Lower leg skin (tissue), 4 donors: ENCODE data around the gene ZNF618. TPM values are rescaled to one million over a fixed set of nuclear protein-coding genes. Genes with fewer than 3 reads are reported as not detected.
A peak's percentile ranks its signal among the peaks of the same experiment; 100 is the strongest.
"Not testable (repeated sequence)": the region's sequence is repeated elsewhere in the genome, so short reads cannot be mapped to it uniquely, and the experiment has no call there.

ENCODE experiments used
- DNase-seq, 2 donors: peaks; one replicate each; pipeline ENCODE4 v3.0.0-alpha.2; 2019; ENCODE audit warnings: low spot score in 2 of 2
- H3K4me3 ChIP-seq: fragments of 200-600 bp; sonication (generic); 2 replicates; pipeline ENCODE4 v1.5.1; 2017; ENCODE audit warnings: mild to moderate bottlenecking, low read depth; ENCODE audit not compliant: poor library complexity, severe bottlenecking
- POLR2A ChIP-seq, 2 donors: fragments of 450-650 bp; IDR thresholded peaks; one replicate each; pipeline ENCODE4 v1.6.1; 2016 to 2017; ENCODE audit warnings: antibody characterized with exemption in 2 of 2, mild to moderate bottlenecking in 1 of 2, moderate library complexity in 1 of 2
- WGBS, 2 donors: methylation state at CpG; one replicate each; pipeline ENCODE4 v1.1.5; 2018; 5-methylcytosine and 5-hydroxymethylcytosine counted together
- intact Hi-C: fragments of 100-400 bp; cut with DNase I; formaldehyde crosslinking; loops from one replicate; pipeline ENCODE4 v1.15.0; 2023; ENCODE audit warnings: low total_unique reads
- total RNA-seq, 4 donors: library from RNA; depleted of rRNA; stranded (reverse); fragments of >200 nt; gene quantifications; one replicate each; pipeline ENCODE4 v1.1.0, GENCODE V29; 2016
- TF ChIP-seq, protein P1 (sequence below), 3 donors: fragments of 450-650 bp; IDR thresholded peaks; one replicate each; pipeline ENCODE4 v1.5.1; 2016; ENCODE audit warnings: antibody characterized with exemption in 3 of 3, mild to moderate bottlenecking in 3 of 3, moderate library complexity in 2 of 3

ZNF618 gene
- total RNA-seq, 4 donors from 2014 or later: 1.1 to 4.1 (median 2.5) TPM

DNA sequence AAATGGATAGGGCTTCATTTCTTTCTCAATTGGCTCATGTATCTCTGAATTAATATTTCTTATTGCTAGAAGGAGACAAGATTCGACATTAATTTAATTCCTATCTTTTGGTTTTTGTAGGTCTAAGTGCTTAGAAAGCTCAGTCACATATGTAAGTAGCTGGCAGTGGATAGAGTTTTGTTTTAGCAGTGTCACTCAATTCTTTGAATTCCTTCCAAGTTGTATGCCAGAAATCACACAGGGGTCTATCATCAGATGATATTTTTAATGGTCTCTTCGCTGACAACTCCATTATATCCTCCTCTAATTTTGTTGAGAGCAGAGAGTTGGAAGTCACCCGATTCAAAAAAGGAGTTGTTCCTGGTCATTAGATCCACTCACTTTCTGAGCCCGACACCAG lies 119.3 kb downstream of the ZNF618 start:
- no peak for TF ChIP-seq POLR2A (IDR thresholded peaks at IDR 0.05)
- TF ChIP-seq, protein P1, sequence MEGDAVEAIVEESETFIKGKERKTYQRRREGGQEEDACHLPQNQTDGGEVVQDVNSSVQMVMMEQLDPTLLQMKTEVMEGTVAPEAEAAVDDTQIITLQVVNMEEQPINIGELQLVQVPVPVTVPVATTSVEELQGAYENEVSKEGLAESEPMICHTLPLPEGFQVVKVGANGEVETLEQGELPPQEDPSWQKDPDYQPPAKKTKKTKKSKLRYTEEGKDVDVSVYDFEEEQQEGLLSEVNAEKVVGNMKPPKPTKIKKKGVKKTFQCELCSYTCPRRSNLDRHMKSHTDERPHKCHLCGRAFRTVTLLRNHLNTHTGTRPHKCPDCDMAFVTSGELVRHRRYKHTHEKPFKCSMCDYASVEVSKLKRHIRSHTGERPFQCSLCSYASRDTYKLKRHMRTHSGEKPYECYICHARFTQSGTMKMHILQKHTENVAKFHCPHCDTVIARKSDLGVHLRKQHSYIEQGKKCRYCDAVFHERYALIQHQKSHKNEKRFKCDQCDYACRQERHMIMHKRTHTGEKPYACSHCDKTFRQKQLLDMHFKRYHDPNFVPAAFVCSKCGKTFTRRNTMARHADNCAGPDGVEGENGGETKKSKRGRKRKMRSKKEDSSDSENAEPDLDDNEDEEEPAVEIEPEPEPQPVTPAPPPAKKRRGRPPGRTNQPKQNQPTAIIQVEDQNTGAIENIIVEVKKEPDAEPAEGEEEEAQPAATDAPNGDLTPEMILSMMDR (IDR thresholded peaks at IDR 0.05): no peak
- no peak overlapping the region for H3K4me3 ChIP-seq
- 67 to 87% methylated on average over 4 of the region's 4 CpGs for WGBS, 2 donors
- DNase-seq: no peak
- intact Hi-C loops: no loop called here

- peak in 1 of 2 donors; percentile 69 for DNase-seq
- WGBS, 2 donors: 79 to 82% methylated on average over 3 of the region's 3 CpGs
- intact Hi-C loops: no loop called here
- no peak overlapping the region for H3K4me3 ChIP-seq
- TF ChIP-seq, protein P1 (IDR thresholded peaks at IDR 0.05): no peak
- TF ChIP-seq POLR2A (IDR thresholded peaks at IDR 0.05): no peak
These were observed 119.9 kb downstream of the ZNF618 start for GRCh38 chr9:113995963-113996362.

DNA sequence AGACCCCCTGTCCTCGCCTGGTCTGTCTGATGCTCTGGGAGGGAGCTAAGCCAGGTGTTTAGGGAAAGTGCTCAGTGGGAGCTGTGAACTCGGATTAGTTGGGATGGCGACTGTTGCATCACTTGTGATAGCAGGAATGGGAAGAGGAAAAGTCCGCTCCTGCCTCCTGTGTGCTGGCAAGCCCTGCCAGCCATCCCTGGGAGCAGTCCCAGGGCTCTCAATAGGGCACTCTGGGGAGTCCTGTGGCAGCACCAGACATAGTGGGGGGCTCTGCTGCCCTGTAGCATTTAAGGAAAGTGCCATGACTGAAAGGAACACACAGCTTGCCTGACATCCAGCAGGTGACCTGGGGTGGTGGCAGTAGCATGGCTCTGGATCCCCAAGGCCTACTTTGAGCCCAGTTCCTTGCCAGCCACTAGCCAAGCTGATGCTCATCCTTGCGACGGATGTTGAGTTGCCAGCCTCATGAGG lies 120.5 kb downstream of the ZNF618 start:
- TF ChIP-seq, protein P1 (IDR thresholded peaks at IDR 0.05): no peak
- TF ChIP-seq POLR2A (IDR thresholded peaks at IDR 0.05): no peak
- intact Hi-C loops: no loop called here
- H3K4me3 ChIP-seq: no peak overlapping the region
- peak in 1 of 2 donors; percentile 61 for DNase-seq
- WGBS, 2 donors: 97 to 99% methylated on average over 6 of the region's 6 CpGs

DNA sequence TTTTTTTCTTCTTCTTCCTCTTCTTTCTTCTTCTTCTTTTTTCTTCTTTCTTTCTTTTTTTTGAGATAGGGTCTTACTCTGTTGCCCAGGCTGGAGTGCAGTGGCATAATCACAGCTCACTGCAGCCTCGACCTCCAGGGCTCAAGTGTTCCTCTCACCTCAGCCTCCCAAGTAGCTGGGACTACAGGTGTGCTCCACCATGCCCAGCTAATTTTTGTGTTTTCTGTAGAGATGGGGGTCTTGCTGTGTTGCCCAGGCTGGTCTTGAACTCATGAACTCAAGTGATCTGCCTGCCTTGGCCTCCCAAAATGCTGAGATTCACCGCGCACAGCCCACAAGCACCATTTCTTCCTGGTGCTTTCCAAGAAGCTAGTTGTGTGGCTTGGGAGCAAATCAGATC lies 121.0 kb downstream of the ZNF618 start:
- 80 to 97% methylated on average over 3 of the region's 3 CpGs for WGBS, 2 donors
- DNase-seq: peak in 1 of 2 donors; percentile 29
- intact Hi-C loops, H3K4me3 ChIP-seq: not testable (repeated sequence)

GRCh38 chr9:113997610-113998009 lies 121.5 kb downstream of the ZNF618 start:
- 92 to 96% methylated on average over 5 of the region's 5 CpGs for WGBS, 2 donors
- intact Hi-C loops: no loop called here
- TF ChIP-seq, protein P1 (IDR thresholded peaks at IDR 0.05): no peak
- TF ChIP-seq POLR2A (IDR thresholded peaks at IDR 0.05): no peak
- no peak overlapping the region for H3K4me3 ChIP-seq
- DNase-seq: peak in 1 of 2 donors; percentile 76

DNA sequence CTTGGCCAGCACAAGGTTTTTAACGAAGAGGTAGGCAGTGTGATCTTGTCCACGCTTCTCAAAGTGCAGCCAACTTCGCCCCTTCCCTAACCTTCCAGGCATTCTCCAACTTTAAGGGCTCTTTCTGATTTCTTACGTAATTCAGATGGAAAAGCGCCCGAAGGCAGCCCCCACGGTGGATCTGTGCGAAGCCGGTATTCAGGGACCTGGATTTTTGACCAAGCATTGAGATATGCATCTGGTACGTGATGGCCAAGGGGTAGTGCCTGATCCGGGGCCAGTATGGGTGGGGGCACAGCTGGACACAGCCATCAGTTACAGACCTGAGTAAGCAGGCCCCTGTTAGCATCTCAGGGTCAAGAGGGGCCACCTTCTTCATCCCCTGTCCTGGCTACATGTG lies 122.0 kb downstream of the ZNF618 start:
- 89 to 90% methylated on average over 11 of the region's 11 CpGs for whole genome bisulfite sequencing, 2 donors
- no peak for TF ChIP-seq POLR2A (IDR thresholded peaks at IDR 0.05)
- TF ChIP-seq, protein P1 (IDR thresholded peaks at IDR 0.05): no peak
- no peak overlapping the region for H3K4me3 ChIP-seq
- intact Hi-C loops: no loop called here
- DNase-seq: peak; percentile 9 to 78
